ENCODE results near the gene ST3GAL4.
A peak's percentile ranks its signal among the peaks of the same experiment; 100 is the strongest.
"Not testable (repeated sequence)": the region's sequence is repeated elsewhere in the genome, so short reads cannot be mapped to it uniquely, and the experiment has no call there.

The ST3GAL4 gene

GRCh38 chr11:126347751-126348668 is 7.5 kb upstream of the ST3GAL4 start:
- peak; percentile 71 for DNase-seq

DNA sequence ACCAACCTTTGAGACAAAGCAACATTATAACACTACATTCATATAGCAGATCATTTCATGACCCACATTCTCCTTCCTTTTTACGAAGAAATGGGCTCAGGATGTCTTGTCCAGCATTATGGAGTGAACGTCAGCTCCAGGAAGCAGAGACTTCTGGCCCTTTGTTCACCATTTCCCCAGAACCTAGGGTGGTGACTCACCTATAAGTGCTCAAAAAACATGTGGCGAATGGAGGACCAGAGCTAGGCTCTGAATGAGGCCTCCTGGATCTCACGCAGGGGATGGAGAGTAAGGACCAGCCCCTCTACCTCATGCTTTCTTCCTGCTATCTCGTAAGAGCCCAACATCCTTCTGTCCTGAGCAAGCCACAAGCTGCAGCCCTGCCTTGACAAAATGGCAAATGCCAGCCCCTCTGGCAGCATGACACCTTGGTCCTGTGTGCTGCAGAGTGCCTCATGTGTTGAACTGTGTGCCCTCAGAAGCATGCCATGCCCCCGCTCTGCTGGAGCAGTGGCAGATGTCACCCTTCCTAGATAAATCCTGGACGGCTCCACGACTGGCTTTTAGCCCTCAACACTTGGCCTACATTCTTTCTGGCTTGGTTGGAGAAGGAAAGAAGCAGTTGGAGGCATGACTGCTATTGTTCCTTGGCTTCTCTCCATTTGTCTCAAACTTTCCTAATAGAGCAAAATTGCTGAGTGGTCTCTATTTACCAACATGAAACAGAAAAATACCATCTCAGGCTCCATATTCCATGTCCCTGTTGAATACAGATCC is 6.5 kb upstream of the ST3GAL4 start:
- no peak for DNase-seq

DNA sequence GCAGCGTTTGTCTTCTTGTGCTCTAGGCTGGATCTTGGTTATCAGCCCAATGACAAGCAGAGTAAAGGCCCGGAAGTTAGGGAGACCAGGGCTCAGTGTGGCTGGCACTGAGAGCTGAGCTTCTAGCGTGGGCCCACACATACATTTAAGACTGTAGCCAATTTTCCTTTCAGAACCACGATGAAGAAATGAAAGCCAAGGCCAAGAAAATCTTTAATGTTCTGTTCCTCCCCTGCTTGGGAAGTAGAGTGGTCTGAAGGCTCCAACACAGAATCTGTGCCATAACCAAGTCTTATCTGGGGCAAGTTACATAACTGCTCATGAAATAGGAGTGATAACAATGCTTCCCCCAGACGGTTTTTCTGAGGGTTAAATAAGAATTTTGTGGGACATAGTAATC is 4.7 kb upstream of the ST3GAL4 start:
- DNase-seq = peak; percentile 69

DNA sequence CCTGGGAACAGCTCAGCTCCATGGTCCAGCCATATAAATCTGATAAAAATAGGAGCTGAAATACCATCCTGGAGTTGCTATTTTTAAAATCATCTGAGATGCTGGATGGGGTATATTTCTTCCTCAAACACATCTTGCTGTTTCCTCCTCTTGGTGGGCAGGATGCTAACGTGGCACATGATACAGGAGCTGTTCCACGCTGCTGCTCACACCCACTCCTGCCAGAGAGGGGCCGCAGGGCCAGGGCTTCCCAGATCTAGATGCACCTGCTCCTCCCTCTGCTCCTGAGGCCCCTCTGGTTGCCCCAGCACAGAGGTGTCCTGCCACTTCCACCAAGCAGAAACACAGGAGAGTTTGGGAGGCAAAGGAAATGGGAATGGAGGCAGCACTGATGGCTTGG is 3.3 kb upstream of the ST3GAL4 start:
- no peak for DNase-seq

GRCh38 chr11:126352934-126353801 is 2.3 kb upstream of the ST3GAL4 start:
- DNase-seq = peak; percentile 93

DNA sequence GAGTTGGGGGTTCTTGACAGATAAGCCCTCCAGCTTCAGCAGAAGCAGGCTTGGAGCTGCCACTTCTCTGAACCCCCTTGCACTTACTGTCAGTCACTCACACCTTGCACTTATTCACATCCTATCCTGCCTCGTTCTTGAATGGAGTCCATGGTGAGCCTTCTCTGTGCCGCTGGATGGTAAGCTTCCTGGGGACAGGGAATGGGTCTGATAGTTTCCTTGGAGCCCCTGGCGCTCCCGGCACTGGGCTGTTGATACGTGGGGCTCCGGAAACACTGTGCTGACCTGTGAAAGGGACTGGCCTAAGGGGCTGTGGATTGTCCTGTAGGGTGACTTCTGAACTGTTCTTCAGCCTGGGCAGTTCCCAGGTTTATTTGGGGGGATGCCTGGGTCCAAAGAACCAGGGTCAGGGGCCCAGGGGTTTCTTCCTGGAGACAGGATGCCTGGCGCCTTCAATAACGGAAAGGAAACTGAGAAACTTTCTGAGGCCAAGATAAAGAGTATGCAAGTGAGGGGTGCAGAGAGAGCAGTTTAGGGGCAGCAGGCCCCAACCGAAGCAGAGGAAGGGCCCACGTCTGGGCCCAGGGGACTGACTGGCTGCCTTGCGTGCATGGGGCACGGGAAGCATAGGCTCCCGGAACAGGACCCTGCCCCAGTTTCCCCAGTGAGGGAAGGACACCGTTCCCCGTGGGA is 709 bp upstream of the ST3GAL4 start:
- peak; percentile 48 for DNase-seq

GRCh38 chr11:126355926-126356897 is 726 bp downstream of the ST3GAL4 start:
- peak; percentile 57 for DNase-seq

DNA sequence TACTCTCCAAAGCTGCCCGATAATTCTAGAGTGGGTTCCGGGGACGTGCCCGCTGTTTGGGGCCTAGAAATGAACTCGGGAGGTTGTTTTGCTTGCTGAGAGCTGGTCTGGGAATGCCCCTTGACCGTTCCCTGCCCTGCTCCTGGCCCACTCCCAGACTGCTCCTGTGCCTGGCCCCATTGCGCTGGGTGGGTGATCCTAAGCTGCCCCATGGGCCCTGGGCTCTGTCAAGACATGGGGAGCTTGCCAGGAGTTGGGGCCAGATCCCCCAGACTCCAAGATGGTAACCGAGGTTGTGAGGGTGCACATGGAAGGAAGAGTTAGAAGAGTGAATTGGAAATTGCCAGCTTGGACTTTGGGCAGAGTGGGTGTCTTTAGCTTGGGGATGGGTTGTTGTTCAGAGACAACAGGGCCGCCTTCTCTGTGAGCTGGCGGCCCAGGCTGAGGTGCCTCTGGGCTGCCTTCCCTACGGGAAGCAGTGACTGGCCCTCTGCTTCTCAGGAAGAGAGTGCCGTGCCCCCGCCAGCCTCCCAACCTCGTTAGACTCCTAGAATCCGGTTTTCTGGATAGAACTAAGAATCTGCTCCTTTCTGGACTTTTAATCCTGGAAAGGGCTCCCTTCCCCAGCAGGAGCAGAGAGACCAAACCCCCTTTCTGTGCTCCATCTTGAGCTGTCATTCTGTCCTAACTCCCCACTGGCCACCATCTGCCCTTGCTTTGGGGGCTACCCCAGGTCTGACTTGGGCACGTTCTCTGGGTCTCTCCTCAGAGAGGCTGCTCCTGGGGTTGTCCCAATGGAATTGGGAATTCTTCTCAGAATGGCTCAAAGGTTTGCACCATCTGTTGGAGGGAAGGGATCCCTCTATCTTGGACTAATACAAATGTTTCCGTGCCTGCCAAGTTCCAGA is 1.8 kb downstream of the ST3GAL4 start:
- no peak for DNase-seq

GRCh38 chr11:126357969-126358762 is 2.7 kb downstream of the ST3GAL4 start:
- no peak for DNase-seq

GRCh38 chr11:126358763-126359160 is 3.3 kb downstream of the ST3GAL4 start:
- DNase-seq = no peak

- no peak for DNase-seq
Measured at GRCh38 chr11:126359431-126360048, 4.1 kb downstream of the ST3GAL4 start.

DNA sequence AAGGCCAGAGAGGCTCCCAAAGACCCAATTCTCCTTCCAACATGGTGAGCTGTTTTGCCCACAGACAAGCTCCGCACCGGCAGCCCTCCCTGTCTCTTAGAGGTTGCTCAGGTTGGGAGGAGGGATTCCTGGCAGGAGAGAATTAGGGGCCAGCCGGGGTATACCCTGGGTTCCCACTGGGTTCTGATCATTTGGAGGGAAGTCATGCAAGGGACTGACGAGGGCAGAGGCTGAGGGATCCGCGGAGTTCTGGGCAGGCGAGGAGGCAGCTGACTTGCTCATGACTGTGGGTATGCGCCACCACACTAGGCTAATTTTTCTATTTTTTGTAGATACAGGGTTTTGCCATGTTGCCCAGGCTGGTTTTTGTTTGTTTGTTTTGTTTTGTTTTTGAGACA is 4.6 kb downstream of the ST3GAL4 start:
- no peak for DNase-seq

- DNase-seq = no peak
Measured at GRCh38 chr11:126361400-126361799, 5.9 kb downstream of the ST3GAL4 start.

DNA sequence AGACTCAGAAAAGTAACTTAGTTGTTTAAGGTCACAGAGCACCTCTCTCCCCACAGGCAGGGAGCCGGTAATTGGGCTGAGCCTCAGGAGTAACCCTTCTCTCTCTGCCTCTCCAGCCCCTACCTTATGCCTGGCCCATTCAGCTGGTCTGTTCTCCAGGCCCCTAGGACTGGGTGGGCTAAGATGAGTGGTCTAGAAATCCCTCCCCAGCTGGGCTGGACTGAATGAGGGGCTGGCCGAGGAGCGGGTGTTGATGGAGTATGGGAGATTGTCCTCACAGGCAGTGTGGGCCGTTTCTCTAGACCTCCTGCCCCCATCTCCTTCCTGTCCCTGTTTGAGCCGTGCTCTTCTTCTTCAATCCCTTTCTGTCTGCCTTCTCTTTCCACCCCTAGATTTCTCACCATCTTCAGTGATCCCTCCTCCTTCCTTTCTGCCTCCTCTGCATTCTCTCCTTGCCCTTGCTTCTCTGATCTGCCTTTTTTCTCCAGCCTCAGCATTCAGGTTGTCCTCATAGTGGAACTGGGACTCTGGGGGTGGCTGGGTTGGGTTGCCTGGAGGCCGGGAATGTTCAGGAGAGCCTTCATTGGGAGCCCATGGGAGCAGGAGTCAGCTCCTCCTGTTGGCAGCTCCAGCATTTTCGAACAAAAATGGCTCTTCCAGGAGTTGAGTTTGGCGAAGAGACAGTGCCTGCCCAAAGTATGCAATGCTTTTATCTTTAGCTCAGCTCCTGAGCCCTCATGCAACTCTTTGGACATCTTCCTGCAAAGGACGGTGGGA is 7.6 kb downstream of the ST3GAL4 start:
- no peak for DNase-seq

DNA sequence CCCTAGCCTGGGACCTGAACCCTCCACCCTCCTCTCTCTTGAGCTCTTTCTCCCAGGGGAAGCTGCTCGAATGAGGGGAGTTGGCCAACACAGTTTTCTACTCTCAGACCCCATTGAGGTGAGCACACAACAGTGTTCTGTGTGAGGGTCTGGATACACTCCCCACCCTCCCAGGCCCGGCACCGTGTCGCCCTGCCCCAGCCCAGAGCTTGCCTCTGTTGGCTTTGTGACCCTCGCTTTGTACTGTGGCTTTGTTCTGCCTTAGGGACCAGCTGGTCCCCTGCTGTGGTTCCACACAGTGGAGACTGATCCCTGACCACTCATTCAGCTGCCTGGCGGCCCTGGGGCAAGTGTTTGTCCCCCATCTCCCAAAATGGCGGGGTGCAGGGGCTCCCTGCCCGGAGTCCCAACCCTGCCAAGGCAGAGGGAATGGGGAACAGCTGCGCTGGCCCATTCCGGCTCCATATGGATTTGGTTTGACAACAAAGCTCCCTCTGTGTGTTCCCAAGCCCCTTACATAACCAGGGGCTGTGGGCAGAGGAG is 8.3 kb downstream of the ST3GAL4 start:
- no peak for DNase-seq

- not testable (repeated sequence) for DNase-seq
Measured at GRCh38 chr11:126364735-126365134, 9.2 kb downstream of the ST3GAL4 start.

DNA sequence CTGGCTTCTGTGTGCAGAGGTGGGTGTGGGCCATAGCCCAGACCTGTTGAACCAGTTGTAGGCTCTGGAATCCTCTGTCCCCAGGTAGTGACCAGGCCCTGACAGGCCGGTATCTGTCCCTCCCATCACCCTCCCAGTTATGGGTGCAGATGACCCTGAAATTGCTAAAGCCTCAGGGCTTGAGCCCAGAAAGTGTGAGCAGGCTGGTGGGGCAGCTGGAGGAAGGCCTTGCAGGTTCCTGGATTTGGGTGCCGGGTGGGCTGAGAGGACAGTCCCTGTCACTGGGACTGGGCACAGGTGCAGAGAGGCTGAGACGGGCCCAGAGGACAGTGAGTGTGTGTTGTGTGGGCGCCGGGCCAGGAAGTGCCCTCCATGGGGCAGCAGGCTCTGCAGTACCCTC is 10.0 kb downstream of the ST3GAL4 start:
- not testable (repeated sequence) for DNase-seq
